GM18508 (cell line): ENCODE results near the gene SLPI.

ENCODE experiments used
- ATAC-seq: cut with Tn5 transposase; IDR thresholded peaks from one replicate; pipeline ENCODE4 v1.9.1; 2021; ENCODE audit warnings: moderate number of reproducible peaks; ENCODE audit not compliant: insufficient read depth, unreplicated experiment

SLPI gene

GRCh38 chr20:45279992-45280391 is 25.6 kb upstream of the SLPI start:
- ATAC-seq, result no peak

DNA sequence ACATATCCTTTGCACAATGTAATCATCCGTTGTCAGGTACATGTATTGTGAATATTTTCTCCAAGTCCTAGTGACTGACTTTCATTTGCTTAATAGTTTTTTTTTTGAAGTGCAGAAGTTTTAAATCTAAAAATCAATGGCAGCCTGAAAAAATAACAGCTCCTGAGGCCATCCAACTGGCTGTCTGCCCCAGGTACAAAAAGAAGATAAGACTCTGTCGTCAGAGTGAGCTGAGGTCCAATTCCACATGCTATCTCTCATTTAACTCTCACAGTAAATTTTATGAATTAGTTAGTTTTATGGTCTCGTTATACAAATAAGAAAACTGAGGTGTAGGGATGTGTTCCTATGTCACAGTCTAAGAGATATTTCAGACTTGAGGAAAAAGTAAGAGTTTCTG is 21.0 kb upstream of the SLPI start:
- no peak for ATAC-seq

- no peak for ATAC-seq
Observed at GRCh38 chr20:45269754-45270270, 15.4 kb upstream of the SLPI start.

DNA sequence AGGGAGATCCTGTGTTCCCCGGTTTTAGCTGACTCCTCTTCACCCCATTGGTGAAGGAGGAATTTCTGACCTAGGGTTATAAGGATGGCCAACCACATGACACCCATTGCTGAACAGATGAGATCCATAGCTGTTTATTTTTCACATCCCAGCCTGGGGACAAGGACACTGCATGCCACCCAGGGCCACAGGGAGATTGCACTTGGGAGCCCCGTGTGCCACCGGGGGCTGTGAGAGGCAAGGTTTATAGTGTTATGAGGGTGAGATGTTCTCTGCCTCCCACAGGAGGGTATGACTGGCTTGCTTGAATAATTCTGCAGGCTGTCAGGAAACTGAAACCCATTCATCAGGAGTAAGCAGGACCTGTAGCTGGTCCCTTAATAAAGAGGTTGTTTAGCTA is 14.7 kb upstream of the SLPI start:
- no peak for ATAC-seq

DNA sequence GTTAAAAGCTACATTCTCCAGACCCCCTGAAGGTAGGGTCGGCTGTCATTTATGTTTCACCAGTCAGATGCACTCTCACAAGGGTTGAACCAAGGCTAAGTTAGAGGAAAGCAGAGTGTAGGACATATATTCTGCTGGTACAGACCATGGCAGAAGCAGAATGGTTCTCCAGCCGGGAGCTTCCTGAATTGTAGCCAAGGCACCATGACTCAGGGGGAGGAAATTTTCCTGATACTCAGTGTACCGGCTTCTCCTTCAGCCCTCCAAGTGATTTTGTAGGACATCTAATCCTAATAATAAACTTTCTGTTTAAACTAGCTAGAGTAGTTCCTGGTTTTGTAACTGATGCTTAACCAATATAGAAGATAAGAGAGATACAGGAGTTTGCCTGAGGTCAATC is 14.2 kb upstream of the SLPI start:
- no peak for ATAC-seq

GRCh38 chr20:45266977-45267376 is 12.6 kb upstream of the SLPI start:
- no peak for ATAC-seq

- ATAC-seq, result no peak
Observed at GRCh38 chr20:45263556-45264266, 9.3 kb upstream of the SLPI start.

DNA sequence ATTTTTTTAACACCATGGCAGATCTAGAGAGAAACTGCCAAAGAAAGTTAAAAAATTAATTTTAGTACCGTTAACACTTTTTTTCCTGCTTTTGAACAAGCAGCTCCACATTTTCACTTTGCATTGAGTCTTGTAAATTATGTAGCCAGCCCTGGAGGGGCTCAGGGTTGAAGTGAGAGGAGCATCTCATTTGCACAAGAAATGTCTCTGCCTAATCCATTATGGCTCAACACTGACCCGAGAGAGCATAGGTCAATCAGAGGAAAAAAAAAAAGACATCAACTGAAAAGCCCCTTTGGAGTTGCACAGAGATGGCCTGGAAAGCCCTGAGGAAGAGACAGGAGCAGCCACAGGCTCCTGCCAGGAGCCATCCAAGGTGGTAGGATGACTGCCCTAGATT is 4.3 kb upstream of the SLPI start:
- ATAC-seq, result no peak

GRCh38 chr20:45258259-45258658 is 3.9 kb upstream of the SLPI start:
- ATAC-seq, result no peak

GRCh38 chr20:45257711-45258110 is 3.3 kb upstream of the SLPI start:
- ATAC-seq, result no peak

DNA sequence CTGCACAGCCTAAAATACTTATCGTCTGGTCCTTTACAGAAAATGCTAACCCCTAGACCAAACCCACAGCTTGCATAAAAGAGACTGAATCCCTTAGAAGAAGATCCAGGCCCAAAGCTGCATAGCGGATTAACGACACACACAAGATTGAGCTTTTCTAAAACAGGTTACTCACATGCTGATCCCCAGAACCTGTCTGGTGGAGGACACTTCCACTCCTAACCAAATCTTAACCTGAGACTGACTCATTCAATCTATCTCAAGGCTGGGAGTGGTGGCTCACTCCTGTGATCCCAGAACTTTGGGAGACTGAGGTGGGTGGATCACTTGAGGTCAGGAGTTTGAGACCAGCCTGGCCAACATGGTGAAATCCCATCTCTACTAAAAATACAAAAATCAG is 2.8 kb upstream of the SLPI start:
- ATAC-seq, result no peak

DNA sequence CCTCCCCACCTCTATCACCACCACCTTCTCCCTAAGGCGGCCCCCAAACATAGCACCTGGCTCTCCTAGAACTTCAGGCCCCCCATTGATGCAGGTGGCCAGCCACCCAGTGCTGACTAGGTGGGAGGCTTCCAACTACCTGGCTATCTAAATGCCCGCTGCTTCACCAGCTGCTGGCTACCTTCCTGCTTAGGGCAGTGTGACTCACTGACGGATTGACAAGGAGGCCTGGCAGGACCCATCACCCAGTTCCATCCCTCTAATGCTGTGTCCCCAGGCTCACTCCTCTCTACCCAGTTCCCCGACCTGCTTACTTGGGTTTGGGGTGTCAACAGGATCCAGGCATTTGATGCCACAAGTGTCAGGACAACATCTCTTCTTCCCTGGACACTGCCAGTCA is 1.1 kb downstream of the SLPI start:
- ATAC-seq, result no peak

GRCh38 chr20:45251884-45252560 is 2.3 kb downstream of the SLPI start:
- ATAC-seq, result no peak

- ATAC-seq, result no peak
Observed at GRCh38 chr20:45248609-45249008, 5.8 kb downstream of the SLPI start.

DNA sequence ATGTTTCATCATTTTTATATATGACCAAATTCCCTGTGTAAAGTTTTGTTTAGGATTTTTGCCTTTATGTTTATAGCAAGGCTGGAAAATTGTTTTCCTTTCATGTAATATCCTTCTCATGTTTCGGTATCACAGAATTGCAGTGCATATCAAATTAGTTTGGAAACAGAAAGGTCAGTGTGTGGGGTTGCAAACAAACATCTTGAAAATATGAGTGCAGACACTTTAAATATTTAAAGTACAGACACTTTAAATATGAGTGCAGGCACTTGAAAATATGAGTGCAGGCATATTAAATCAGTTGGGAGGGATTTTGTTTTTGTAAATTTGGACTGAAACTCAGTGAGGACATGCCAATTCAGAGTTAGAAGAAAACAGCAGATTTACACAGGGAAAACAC is 6.5 kb downstream of the SLPI start:
- no peak for ATAC-seq

- no peak for ATAC-seq
Observed at GRCh38 chr20:45246109-45246508, 8.3 kb downstream of the SLPI start.

DNA sequence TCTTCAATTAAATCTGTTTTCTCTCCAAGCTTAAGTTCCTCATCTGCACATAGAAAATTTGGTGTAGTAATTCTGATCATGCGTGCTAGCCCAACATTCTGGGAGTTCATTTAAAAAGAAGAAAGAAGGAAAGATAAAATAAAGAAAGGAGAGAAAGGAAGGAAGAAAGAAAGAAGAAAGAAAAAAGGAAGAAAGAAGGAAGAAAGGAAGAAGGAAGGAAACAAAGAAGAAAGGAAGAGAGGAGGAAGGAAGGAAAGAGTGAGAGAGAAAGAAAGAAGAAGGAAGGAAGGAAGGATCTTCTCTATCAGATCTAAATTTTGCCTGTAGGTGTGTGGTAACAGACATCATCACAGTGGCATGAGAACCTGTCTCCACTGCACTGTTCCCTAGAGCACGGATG is 16.2 kb downstream of the SLPI start:
- ATAC-seq, result no peak

DNA sequence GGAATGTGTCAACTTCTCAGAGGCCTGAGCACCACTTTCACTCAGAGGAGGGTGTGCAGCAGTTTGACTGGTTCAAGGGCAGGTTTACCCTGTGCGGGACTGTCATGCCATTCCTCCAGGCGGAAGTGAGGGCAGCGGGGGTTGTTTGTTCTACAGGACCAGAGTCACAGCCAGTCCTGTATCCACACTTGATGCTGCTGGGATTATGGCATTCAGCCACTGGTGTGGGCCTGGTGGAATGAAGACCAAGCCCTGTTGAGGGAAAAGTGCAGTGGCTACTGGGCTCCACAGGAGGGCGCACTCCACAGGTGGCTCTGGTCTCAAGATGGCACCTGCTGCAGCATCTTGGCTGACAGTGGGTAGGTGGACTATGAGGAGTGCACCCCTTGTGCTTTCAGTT is 18.4 kb downstream of the SLPI start:
- ATAC-seq, result no peak

DNA sequence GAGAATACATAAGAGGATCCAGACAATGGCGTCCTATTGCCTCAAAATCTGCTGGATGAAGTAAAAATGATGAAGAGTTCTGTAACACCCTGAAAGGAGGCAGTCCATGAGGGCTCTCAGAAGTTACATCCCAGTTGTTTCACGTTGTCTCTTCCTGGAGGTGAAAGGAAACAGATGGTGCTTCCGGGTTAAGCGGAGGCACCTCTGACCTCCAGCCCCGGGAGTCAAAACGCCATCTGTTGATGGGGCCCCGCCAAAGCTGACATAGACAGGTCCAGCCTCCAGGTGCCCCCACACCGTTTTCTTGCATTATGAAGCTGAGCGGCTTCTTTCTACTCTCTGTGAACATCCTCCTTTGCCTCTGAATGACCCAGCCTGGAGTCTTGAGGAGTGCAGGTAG is 23.7 kb downstream of the SLPI start:
- no peak for ATAC-seq

- ATAC-seq, result no peak
Observed at GRCh38 chr20:45229264-45230056, 24.9 kb downstream of the SLPI start.

- ATAC-seq, result no peak
Observed at GRCh38 chr20:45226287-45226686, 28.1 kb downstream of the SLPI start.
